Stimulated activated naive CD8-positive, alpha-beta T cell treated with anti-CD3 and anti-CD28 coated beads, Interleukin-15, Interleukin-2, amounts not matched to agents 100 ng/mL and 50 ng/mL, for 24 hours (primary cell): ENCODE measurements around the gene TMEM203.
"Not testable (repeated sequence)": the region's sequence is repeated elsewhere in the genome, so short reads cannot be mapped to it uniquely, and the experiment has no call there.

Experiments used
- H3K27ac Mint-ChIP-seq: one replicate; pipeline ENCODE4 v1.8.0; 2021; ENCODE audit warnings: mild to moderate bottlenecking, mixed read lengths
- H3K27me3 Mint-ChIP-seq: one replicate; pipeline ENCODE4 v1.8.0; 2021; ENCODE audit warnings: mixed read lengths
- H3K36me3 Mint-ChIP-seq: one replicate; pipeline ENCODE4 v1.8.0; 2021; ENCODE audit warnings: low read depth, mixed read lengths
- H3K4me1 Mint-ChIP-seq: one replicate; pipeline ENCODE4 v1.8.0; 2021; ENCODE audit warnings: low read depth, mixed read lengths
- H3K4me3 Mint-ChIP-seq: one replicate; pipeline ENCODE4 v1.8.0; 2021; ENCODE audit warnings: mild to moderate bottlenecking, mixed read lengths
- H3K9me3 Mint-ChIP-seq: one replicate; pipeline ENCODE4 v1.8.0; 2021; ENCODE audit warnings: mixed read lengths

The TMEM203 gene

GRCh38 chr9:137244486-137245449, 39.3 kb upstream of the TMEM203 start:
- Mint-ChIP-seq H3K27me3 (no peaks in the 10 kb centered on the region), H3K4me1 (peaks cover 17% of the 10 kb centered on the region), H3K4me3 (no peak overlapping the region), H3K27ac (no peak overlapping the region), H3K36me3 (peaks cover 27% of the 10 kb centered on the region), H3K9me3 (no peaks in the 10 kb centered on the region)

- H3K36me3 Mint-ChIP-seq = peaks cover 27% of the 10 kb centered on the region
- H3K9me3 Mint-ChIP-seq = no peaks in the 10 kb centered on the region
- no peaks in the 10 kb centered on the region for H3K27me3 Mint-ChIP-seq
- H3K4me1 Mint-ChIP-seq = peaks cover 24% of the 10 kb centered on the region
- peak overlapping the region; percentile 85 for H3K4me3 Mint-ChIP-seq
- H3K27ac Mint-ChIP-seq = peak overlapping the region; percentile 55
These were observed 38.4 kb upstream of the TMEM203 start for GRCh38 chr9:137243626-137244485.

- not testable (repeated sequence) for H3K27me3 Mint-ChIP-seq, H3K9me3 Mint-ChIP-seq
- Mint-ChIP-seq H3K27ac (peak overlapping the region; percentile 55), H3K4me1 (peaks cover 29% of the 10 kb centered on the region), H3K36me3 (peaks cover 27% of the 10 kb centered on the region), H3K4me3 (peak overlapping the region; percentile 85)
These were observed 37.8 kb upstream of the TMEM203 start for GRCh38 chr9:137243266-137243625.

- peak overlapping the region; percentile 85 for H3K4me3 Mint-ChIP-seq
- H3K36me3 Mint-ChIP-seq = peaks cover 27% of the 10 kb centered on the region
- peaks cover 33% of the 10 kb centered on the region for H3K4me1 Mint-ChIP-seq
- peak overlapping the region; percentile 61 for H3K27ac Mint-ChIP-seq
- H3K9me3 Mint-ChIP-seq = no peaks in the 10 kb centered on the region
- H3K27me3 Mint-ChIP-seq = no peaks in the 10 kb centered on the region
These were observed 37.1 kb upstream of the TMEM203 start for GRCh38 chr9:137242269-137243203.

GRCh38 chr9:137241490-137242268, 36.2 kb upstream of the TMEM203 start:
- H3K27me3 Mint-ChIP-seq = no peaks in the 10 kb centered on the region
- peak overlapping the region; percentile 89 for H3K4me3 Mint-ChIP-seq
- H3K36me3 Mint-ChIP-seq = peaks cover 27% of the 10 kb centered on the region
- H3K9me3 Mint-ChIP-seq = no peaks in the 10 kb centered on the region
- peaks cover 36% of the 10 kb centered on the region for H3K4me1 Mint-ChIP-seq
- peak overlapping the region; percentile 61 for H3K27ac Mint-ChIP-seq

- Mint-ChIP-seq H3K36me3 (peaks cover 27% of the 10 kb centered on the region), H3K4me1 (peaks cover 36% of the 10 kb centered on the region)
These were observed 35.5 kb upstream of the TMEM203 start, which contains the start of gene TUBB4B for GRCh38 chr9:137240841-137241489. TSS of gene TUBB4B (plus strand) at chr9:137241287. CDS start at chr9:137241361, 74 bp downstream.

GRCh38 chr9:137240318-137240840, 34.9 kb upstream of the TMEM203 start:
- H3K4me3 Mint-ChIP-seq = peak overlapping the region; percentile 82
- H3K27me3 Mint-ChIP-seq = no peaks in the 10 kb centered on the region
- no peaks in the 10 kb centered on the region for H3K9me3 Mint-ChIP-seq
- H3K36me3 Mint-ChIP-seq = peaks cover 27% of the 10 kb centered on the region
- peaks cover 36% of the 10 kb centered on the region for H3K4me1 Mint-ChIP-seq
- peak overlapping the region; percentile 61 for H3K27ac Mint-ChIP-seq

More at GRCh38 chr9:137240841-137241489, 35.5 kb upstream of the TMEM203 start, which contains the start of gene TUBB4B:
- H3K27me3 Mint-ChIP-seq = no peaks in the 10 kb centered on the region
- H3K4me3 Mint-ChIP-seq = peak within 1 kb of the TSS; percentile 89
- H3K9me3 Mint-ChIP-seq = no peaks in the 10 kb centered on the region
- H3K27ac Mint-ChIP-seq = peak within 1 kb of the TSS; percentile 96

- peaks cover 27% of the 10 kb centered on the region for H3K36me3 Mint-ChIP-seq
- H3K27ac Mint-ChIP-seq = peak overlapping the region; percentile 61
- peak overlapping the region; percentile 82 for H3K4me3 Mint-ChIP-seq
- H3K9me3 Mint-ChIP-seq, H3K27me3 Mint-ChIP-seq: not testable (repeated sequence)
- peaks cover 36% of the 10 kb centered on the region for H3K4me1 Mint-ChIP-seq
These were observed 34.2 kb upstream of the TMEM203 start for GRCh38 chr9:137239541-137240200.

GRCh38 chr9:137237759-137238726, 32.6 kb upstream of the TMEM203 start:
- Mint-ChIP-seq H3K27me3 (no peaks in the 10 kb centered on the region), H3K4me1 (peaks cover 32% of the 10 kb centered on the region), H3K4me3 (no peak overlapping the region), H3K9me3 (no peaks in the 10 kb centered on the region), H3K27ac (no peak overlapping the region), H3K36me3 (peaks cover 17% of the 10 kb centered on the region)

GRCh38 chr9:137236936-137237421, 31.5 kb upstream of the TMEM203 start:
- H3K27me3 Mint-ChIP-seq = no peaks in the 10 kb centered on the region
- H3K9me3 Mint-ChIP-seq = no peaks in the 10 kb centered on the region
- H3K4me3 Mint-ChIP-seq = no peak overlapping the region
- peaks cover 21% of the 10 kb centered on the region for H3K4me1 Mint-ChIP-seq
- peaks cover 7% of the 10 kb centered on the region for H3K36me3 Mint-ChIP-seq
- no peak overlapping the region for H3K27ac Mint-ChIP-seq

- no peak overlapping the region for H3K27ac Mint-ChIP-seq
- H3K27me3 Mint-ChIP-seq = no peaks in the 10 kb centered on the region
- peaks cover 21% of the 10 kb centered on the region for H3K4me1 Mint-ChIP-seq
- H3K4me3 Mint-ChIP-seq = no peak overlapping the region
- H3K9me3 Mint-ChIP-seq = no peaks in the 10 kb centered on the region
- peaks cover 4% of the 10 kb centered on the region for H3K36me3 Mint-ChIP-seq
These were observed 30.9 kb upstream of the TMEM203 start for GRCh38 chr9:137236238-137236935.
